ENCODE data around the gene IGFBP5. TPM values are rescaled to one million over a fixed set of nuclear protein-coding genes. Genes with fewer than 3 reads are reported as not detected.

The IGFBP5 gene
- total RNA-seq, 2 donors from 2014 or later: 169 to 554 TPM

GRCh38 chr2:216731465-216731864 lies 36.1 kb upstream of the IGFBP5 start:
- TF ChIP-seq CTCF (IDR thresholded peaks at IDR 0.05): no peak
- no peak for DNase-seq (ENCODE audit: low spot score)

GRCh38 chr2:216730871-216731270 lies 35.5 kb upstream of the IGFBP5 start:
- H3K36me3 ChIP-seq: no peaks in the 10 kb centered on the region
- H3K9me3 ChIP-seq: no peaks in the 10 kb centered on the region
- H3K4me1 ChIP-seq: no peaks in the 10 kb centered on the region
- H3K4me3 ChIP-seq: no peak overlapping the region
- TF ChIP-seq CTCF (IDR thresholded peaks at IDR 0.05): no peak
- DNase-seq (ENCODE audit: low spot score): no peak
- H3K27ac ChIP-seq: no peak overlapping the region
- no peaks in the 10 kb centered on the region for H3K27me3 ChIP-seq

More at GRCh38 chr2:216731465-216731864, 36.1 kb upstream of the IGFBP5 start:
- no peaks in the 10 kb centered on the region for H3K4me1 ChIP-seq
- no peak overlapping the region for H3K4me3 ChIP-seq
- no peaks in the 10 kb centered on the region for H3K36me3 ChIP-seq
- H3K27ac ChIP-seq: no peak overlapping the region
- H3K9me3 ChIP-seq: no peaks in the 10 kb centered on the region
- no peaks in the 10 kb centered on the region for H3K27me3 ChIP-seq

- H3K4me3 ChIP-seq: no peak overlapping the region
- TF ChIP-seq CTCF (IDR thresholded peaks at IDR 0.05): no peak
- no peak for DNase-seq (ENCODE audit: low spot score)
Measured at GRCh38 chr2:216727346-216728122, 32.2 kb upstream of the IGFBP5 start.

GRCh38 chr2:216724190-216724589 lies 28.8 kb upstream of the IGFBP5 start:
- no peak for DNase-seq (ENCODE audit: low spot score)
- TF ChIP-seq CTCF (IDR thresholded peaks at IDR 0.05): no peak

More at GRCh38 chr2:216727346-216728122, 32.2 kb upstream of the IGFBP5 start:
- no peaks in the 10 kb centered on the region for H3K27me3 ChIP-seq
- H3K36me3 ChIP-seq: no peaks in the 10 kb centered on the region
- H3K9me3 ChIP-seq: no peaks in the 10 kb centered on the region
- H3K27ac ChIP-seq: no peak overlapping the region
- H3K4me1 ChIP-seq: no peaks in the 10 kb centered on the region

GRCh38 chr2:216721141-216721540 lies 25.8 kb upstream of the IGFBP5 start:
- no peaks in the 10 kb centered on the region for H3K36me3 ChIP-seq
- H3K4me1 ChIP-seq: no peaks in the 10 kb centered on the region
- TF ChIP-seq CTCF (IDR thresholded peaks at IDR 0.05): no peak
- H3K27ac ChIP-seq: no peak overlapping the region
- H3K4me3 ChIP-seq: no peak overlapping the region
- no peaks in the 10 kb centered on the region for H3K27me3 ChIP-seq
- no peaks in the 10 kb centered on the region for H3K9me3 ChIP-seq
- DNase-seq (ENCODE audit: low spot score): no peak

More at GRCh38 chr2:216724190-216724589, 28.8 kb upstream of the IGFBP5 start:
- no peaks in the 10 kb centered on the region for H3K4me1 ChIP-seq
- no peaks in the 10 kb centered on the region for H3K36me3 ChIP-seq
- H3K9me3 ChIP-seq: no peaks in the 10 kb centered on the region
- H3K27ac ChIP-seq: no peak overlapping the region
- no peak overlapping the region for H3K4me3 ChIP-seq
- H3K27me3 ChIP-seq: no peaks in the 10 kb centered on the region

- TF ChIP-seq CTCF (IDR thresholded peaks at IDR 0.05): no peak
- H3K9me3 ChIP-seq: no peaks in the 10 kb centered on the region
- no peak for DNase-seq (ENCODE audit: low spot score)
- no peaks in the 10 kb centered on the region for H3K27me3 ChIP-seq
- no peaks in the 10 kb centered on the region for H3K4me1 ChIP-seq
- no peaks in the 10 kb centered on the region for H3K36me3 ChIP-seq
- no peak overlapping the region for H3K4me3 ChIP-seq
- no peak overlapping the region for H3K27ac ChIP-seq
Measured at GRCh38 chr2:216720722-216721121, 25.4 kb upstream of the IGFBP5 start.
